ENCODE results near the gene ETDB.
"Not testable (repeated sequence)": the region's sequence is repeated elsewhere in the genome, so short reads cannot be mapped to it uniquely, and the experiment has no call there.

DNA sequence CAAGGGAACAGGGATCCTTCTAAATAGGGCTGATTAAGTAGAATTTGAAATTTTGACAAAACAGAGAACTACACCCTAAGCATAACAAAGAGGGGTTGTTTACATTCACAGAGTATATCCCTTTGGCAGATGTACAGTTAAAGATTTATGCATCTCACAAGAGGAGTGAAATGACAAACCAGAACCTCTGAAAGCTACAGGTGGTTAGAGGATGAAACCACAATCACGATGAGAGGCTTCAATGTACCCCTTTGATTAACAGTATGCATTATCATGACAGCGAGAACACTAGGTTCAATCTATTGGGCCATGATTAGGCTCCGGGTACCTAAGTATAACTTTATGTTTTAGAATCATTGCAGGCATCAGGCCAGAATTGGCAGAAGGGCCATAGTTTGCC, 34.4 kb upstream of the ETDB start:
- TF ChIP-seq YY1 (IDR thresholded peaks at IDR 0.05; ENCODE audit: insufficient read depth, insufficient read length); ZNF274 (IDR thresholded peaks at IDR 0.05; ENCODE audit: low read depth, low read length): not testable (repeated sequence)

All from NT2/D1 (cell line).